Keratinocyte (primary cell): Measurements from ENCODE around the gene CELSR1. TPM values are rescaled to one million over a fixed set of nuclear protein-coding genes. Genes with fewer than 3 reads are reported as not detected.
A peak's percentile ranks its signal among the peaks of the same experiment; 100 is the strongest.

Experiments used
- DNase-seq: peaks from one replicate; pipeline ENCODE4 v3.0.0-alpha.2; 2011; ENCODE audit warnings: low read depth, missing footprints, low spot score
- FAIRE-seq: peaks from 2 replicates; lab custom pipeline; 2011; peaks lifted over from hg19 to GRCh38; lab: Jason Lieb, UNC
- H2AFZ ChIP-seq: 2 replicates; pipeline ENCODE4 v1.6.0; 2012; ENCODE audit warnings: low read length, control low read depth, inconsistent platforms; ENCODE audit not compliant: control insufficient read depth
- H3K27ac ChIP-seq: 2 replicates; pipeline ENCODE4 v1.5.1; 2011; ENCODE audit warnings: low read length; ENCODE audit not compliant: control insufficient read depth, insufficient read depth
- H3K27me3 ChIP-seq: 3 replicates; pipeline ENCODE4 v1.6.0; 2011; ENCODE audit warnings: low read length; ENCODE audit not compliant: control insufficient read depth, insufficient read depth; ENCODE audit errors: extremely low read depth
- H3K36me3 ChIP-seq, 2 experiments: 2 replicates in 1 of 2; 3 replicates in 1 of 2; pipeline ENCODE4 v1.5.1; 2011; ENCODE audit warnings: low read length in 2 of 2, mild to moderate bottlenecking in 1 of 2; ENCODE audit not compliant: control insufficient read depth in 2 of 2, insufficient read depth in 2 of 2; ENCODE audit errors: extremely low read depth in 1 of 2
- H3K4me1 ChIP-seq: 3 replicates; pipeline ENCODE4 v1.5.1; 2011; ENCODE audit warnings: low read length; ENCODE audit not compliant: control insufficient read depth, insufficient read depth; ENCODE audit errors: extremely low read depth
- H3K4me2 ChIP-seq: 3 replicates; pipeline ENCODE4 v1.6.0; 2011; ENCODE audit warnings: low read depth, low read length; ENCODE audit not compliant: control insufficient read depth, insufficient read depth; ENCODE audit errors: extremely low read depth
- H3K4me3 ChIP-seq, 3 experiments: fragments of 200-600 bp in 1 of 3; sonication (generic) in 1 of 3; 2 replicates in 2 of 3; 3 replicates in 1 of 3; pipeline ENCODE4 v1.5.1; 2011 to 2016; ENCODE audit warnings: low read length in 3 of 3, mild to moderate bottlenecking in 3 of 3, control low read depth in 2 of 3, inconsistent platforms in 1 of 3, low read depth in 1 of 3, mixed read lengths in 1 of 3, mixed run types in 1 of 3, moderate library complexity in 1 of 3; ENCODE audit not compliant: control insufficient read depth in 2 of 3, insufficient read depth in 2 of 3; ENCODE audit errors: extremely low read depth in 1 of 3
- H3K79me2 ChIP-seq: 2 replicates; pipeline ENCODE4 v1.6.0; 2012; ENCODE audit warnings: low read length; ENCODE audit not compliant: control insufficient read depth, insufficient read depth
- H3K9ac ChIP-seq: 3 replicates; pipeline ENCODE4 v1.6.0; 2011; ENCODE audit warnings: low read length; ENCODE audit not compliant: control insufficient read depth, insufficient read depth; ENCODE audit errors: extremely low read depth
- H3K9me1 ChIP-seq: 3 replicates; pipeline ENCODE4 v1.6.0; 2011; ENCODE audit warnings: low read length; ENCODE audit not compliant: control insufficient read depth, insufficient read depth; ENCODE audit errors: extremely low read depth
- H3K9me3 ChIP-seq: 2 replicates; pipeline ENCODE4 v1.5.1; 2012; ENCODE audit warnings: low read depth, low read length; ENCODE audit not compliant: control insufficient read depth
- H4K20me1 ChIP-seq: 3 replicates; pipeline ENCODE4 v1.6.0; 2011; ENCODE audit warnings: low read length; ENCODE audit not compliant: control insufficient read depth, insufficient read depth; ENCODE audit errors: extremely low read depth
- EZH2 ChIP-seq: IDR thresholded peaks from one replicate; pipeline ENCODE4 v1.6.1; 2012; ENCODE audit warnings: inconsistent platforms, mild to moderate bottlenecking, low read length, moderate library complexity
- dilution Hi-C: fragments of 300-500 bp; cut with MboI; formaldehyde crosslinking; loops from one replicate; pipeline ENCODE4 v1.7.0; 2020; ENCODE audit warnings: low sequenced_read_pairs; ENCODE audit not compliant: extremely low pct_ligation_motif_present
- polyA plus RNA-seq, 5 experiments: library from polyadenylated mRNA; depleted of rRNA in 3 of 5; stranded (reverse) in 3 of 5; stranded (forward) in 1 of 5; unstranded in 1 of 5; fragments of >200 nt; gene quantifications; 1 replicate in 1 of 5; 2 replicates in 3 of 5; 3 replicates in 1 of 5; pipeline versions ENCODE4 v1.2.1 to v1.2.3, GENCODE V29; 2011 to 2012; ENCODE audit warnings: missing spikeins in 2 of 5, low read depth in 1 of 5, low replicate concordance in 1 of 5
- TF ChIP-seq, protein P1 (sequence below), 3 experiments: IDR thresholded peaks in 1 of 3; conservative IDR thresholded peaks in 1 of 3; optimal IDR thresholded peaks in 1 of 3; 2 replicates in 2 of 3; 3 replicates in 1 of 3; pipeline versions ENCODE3 to v1.5.1; 2011; ENCODE audit warnings: low read length in 3 of 3, mild to moderate bottlenecking in 3 of 3, moderate library complexity in 2 of 3, control low read depth in 1 of 3, inconsistent platforms in 1 of 3; ENCODE audit not compliant: insufficient read depth in 2 of 3; ENCODE audit errors: extremely low read depth in 1 of 3

Gene CELSR1
- polyA plus RNA-seq, 1 donor (not counting 4 experiments of a cell fraction or from before 2014, with no cell fraction given), result 16.1 TPM

GRCh38 chr22:46444390-46444854, 93.0 kb downstream of the CELSR1 start:
- H3K9me1 ChIP-seq, result no peaks in the 10 kb centered on the region
- H3K9ac ChIP-seq, result no peak overlapping the region
- DNase-seq (no peak), FAIRE-seq (no peak)
- H3K4me3 ChIP-seq, result no peak overlapping the region
- no peak overlapping the region for H3K27ac ChIP-seq
- dilution Hi-C loops, result no loop called here
- TF ChIP-seq EZH2, result no peak
- TF ChIP-seq, protein P1, sequence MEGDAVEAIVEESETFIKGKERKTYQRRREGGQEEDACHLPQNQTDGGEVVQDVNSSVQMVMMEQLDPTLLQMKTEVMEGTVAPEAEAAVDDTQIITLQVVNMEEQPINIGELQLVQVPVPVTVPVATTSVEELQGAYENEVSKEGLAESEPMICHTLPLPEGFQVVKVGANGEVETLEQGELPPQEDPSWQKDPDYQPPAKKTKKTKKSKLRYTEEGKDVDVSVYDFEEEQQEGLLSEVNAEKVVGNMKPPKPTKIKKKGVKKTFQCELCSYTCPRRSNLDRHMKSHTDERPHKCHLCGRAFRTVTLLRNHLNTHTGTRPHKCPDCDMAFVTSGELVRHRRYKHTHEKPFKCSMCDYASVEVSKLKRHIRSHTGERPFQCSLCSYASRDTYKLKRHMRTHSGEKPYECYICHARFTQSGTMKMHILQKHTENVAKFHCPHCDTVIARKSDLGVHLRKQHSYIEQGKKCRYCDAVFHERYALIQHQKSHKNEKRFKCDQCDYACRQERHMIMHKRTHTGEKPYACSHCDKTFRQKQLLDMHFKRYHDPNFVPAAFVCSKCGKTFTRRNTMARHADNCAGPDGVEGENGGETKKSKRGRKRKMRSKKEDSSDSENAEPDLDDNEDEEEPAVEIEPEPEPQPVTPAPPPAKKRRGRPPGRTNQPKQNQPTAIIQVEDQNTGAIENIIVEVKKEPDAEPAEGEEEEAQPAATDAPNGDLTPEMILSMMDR (optimal IDR thresholded peaks at IDR 0.05 in 1 of 3, IDR thresholded peaks at IDR 0.05 in 1 of 3, conservative IDR thresholded peaks at IDR 0.05 in 1 of 3; ENCODE audit: extremely low read depth in 1 of 3, insufficient read depth in 2 of 3, low read length in 3 of 3), result peak in 1 of 3 experiments; percentile 13
- H3K36me3 ChIP-seq, result peaks cover 0 to 1% of the 10 kb centered on the region in 2 experiments
- H3K27me3 ChIP-seq, result no peaks in the 10 kb centered on the region
- H3K9me3 ChIP-seq, result no peaks in the 10 kb centered on the region
- no peak overlapping the region for H3K4me2 ChIP-seq
- no peak overlapping the region for H2AFZ ChIP-seq
- peaks cover 11% of the 10 kb centered on the region for H3K4me1 ChIP-seq
- H3K79me2 ChIP-seq, result peaks cover 7% of the 10 kb centered on the region
- no peaks in the 10 kb centered on the region for H4K20me1 ChIP-seq

GRCh38 chr22:46443850-46444389, 93.5 kb downstream of the CELSR1 start:
- dilution Hi-C loops, result no loop called here

More at GRCh38 chr22:46443850-46444389, 93.5 kb downstream of the CELSR1 start:
- peaks cover 2% of the 10 kb centered on the region for H3K79me2 ChIP-seq
- FAIRE-seq (no peak), DNase-seq (no peak)
- H3K4me1 ChIP-seq, result peaks cover 11% of the 10 kb centered on the region
- peak overlapping the region; percentile 22 for H3K9ac ChIP-seq
- no peak overlapping the region for H3K4me2 ChIP-seq
- no peaks in the 10 kb centered on the region for H3K27me3 ChIP-seq
- TF ChIP-seq, protein P1 (optimal IDR thresholded peaks at IDR 0.05 in 1 of 3, IDR thresholded peaks at IDR 0.05 in 1 of 3, conservative IDR thresholded peaks at IDR 0.05 in 1 of 3; ENCODE audit: extremely low read depth in 1 of 3, insufficient read depth in 2 of 3, low read length in 3 of 3), result no peak
- TF ChIP-seq EZH2, result no peak
- H3K4me3 ChIP-seq, result no peak overlapping the region
- no peak overlapping the region for H2AFZ ChIP-seq
- peaks cover 0 to 1% of the 10 kb centered on the region in 2 experiments for H3K36me3 ChIP-seq
- H3K9me3 ChIP-seq, result no peaks in the 10 kb centered on the region
- H3K27ac ChIP-seq, result peak overlapping the region; percentile 8
- H3K9me1 ChIP-seq, result no peaks in the 10 kb centered on the region
- no peaks in the 10 kb centered on the region for H4K20me1 ChIP-seq
